ENCODE results near the gene LIAS. TPM values are rescaled to one million over a fixed set of nuclear protein-coding genes. Genes with fewer than 3 reads are reported as not detected.

The LIAS gene
- polyA plus RNA-seq, 1 experiment: 5.1 TPM

DNA sequence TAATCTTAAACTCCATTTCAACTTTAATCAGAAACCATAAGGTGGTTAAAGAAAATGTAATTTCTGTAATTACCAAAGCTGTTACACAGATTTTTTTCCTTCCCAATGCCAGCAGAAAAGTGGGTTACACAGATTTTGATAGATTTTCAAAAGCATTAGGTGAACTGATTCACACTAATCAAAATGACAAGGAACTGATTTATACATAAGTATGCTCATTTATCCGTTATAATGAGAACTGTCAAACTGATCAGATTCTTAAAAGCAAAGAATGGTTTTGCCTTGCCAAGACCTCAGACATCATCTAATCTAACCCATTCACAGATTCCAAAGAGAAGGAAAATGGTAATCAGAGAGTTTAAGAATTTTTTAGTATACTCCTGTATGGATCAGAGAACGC is 63.2 kb downstream of the LIAS start:
- TF ChIP-seq CTCF (IDR thresholded peaks at IDR 0.05; ENCODE audit: insufficient read depth, low read depth, low read length): no peak
- H3K4me3 ChIP-seq (ENCODE audit: low read depth, low read length): no peak overlapping the region; the same call in 1 of the 2 replicates
- ChIA-PET CTCF (interaction anchor here (0.6 to 1.4 kb wide), 3 partner anchors 53 to 456 kb away, joined by 3 to 5 read pairs (median 3); no protein-coding TSS in a partner anchor), POLR2A (no interaction called here)
- no peak for DNase-seq (ENCODE audit: low read depth)
- no peaks in the 10 kb centered on the region for H3K27me3 ChIP-seq (ENCODE audit: control insufficient read depth, insufficient read depth, low read length)
- no peaks in the 10 kb centered on the region for H3K36me3 ChIP-seq (ENCODE audit: control insufficient read depth, insufficient read depth, low read length)

DNA sequence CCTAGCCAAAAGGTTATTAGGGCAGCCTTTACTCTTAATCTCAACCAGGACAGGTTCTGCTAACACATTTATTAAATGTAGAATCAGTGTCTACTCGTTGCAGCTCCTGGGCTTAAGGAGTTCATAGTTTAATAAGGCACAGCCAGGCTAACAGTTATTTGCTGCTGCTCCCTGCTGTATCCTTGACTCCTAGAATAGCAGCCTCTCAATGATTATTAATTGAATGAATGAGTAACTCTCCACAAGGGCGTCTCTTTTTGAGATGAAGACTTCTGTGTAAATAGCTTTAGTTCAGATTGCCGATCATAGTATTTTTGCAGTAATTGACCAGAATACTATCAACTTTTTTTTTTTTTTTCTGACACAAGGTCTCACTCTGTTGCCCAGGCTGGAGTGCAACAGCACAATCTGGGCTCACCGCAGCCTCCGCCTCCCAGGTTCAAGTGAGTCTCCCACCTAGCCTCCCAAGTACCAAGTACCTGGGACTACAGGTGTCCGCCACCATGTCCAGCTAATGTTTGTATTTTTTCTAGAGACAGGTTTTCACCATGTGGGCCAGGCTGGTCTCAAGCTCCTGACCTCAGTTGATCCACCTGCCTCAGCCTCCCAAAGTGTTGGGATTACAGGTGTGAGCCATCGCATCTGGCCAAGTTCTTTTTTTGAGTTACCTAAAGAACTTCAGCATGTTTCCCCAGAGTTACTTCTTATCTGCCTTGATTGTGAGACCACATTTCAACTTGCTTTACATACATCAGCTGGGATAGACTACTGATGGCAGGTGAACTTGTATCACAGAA is 65.5 kb downstream of the LIAS start:
- Histone ChIP-seq H3K4me3 (ENCODE audit: low read depth, low read length) (no peak overlapping the region), H3K36me3 (ENCODE audit: control insufficient read depth, insufficient read depth, low read length) (no peaks in the 10 kb centered on the region), H3K27me3 (ENCODE audit: control insufficient read depth, insufficient read depth, low read length) (no peaks in the 10 kb centered on the region)
- POLR2A ChIA-PET: no interaction called here
- CTCF ChIA-PET: interaction anchor here (0.6 to 1.2 kb wide), 2 partner anchors 56 to 75 kb away, joined by 3 read pairs; no protein-coding TSS in a partner anchor
- no peak for TF ChIP-seq CTCF (IDR thresholded peaks at IDR 0.05; ENCODE audit: insufficient read depth, low read depth, low read length)
- no peak for DNase-seq (ENCODE audit: low read depth)

- Histone ChIP-seq H3K27me3 (ENCODE audit: control insufficient read depth, insufficient read depth, low read length) (no peaks in the 10 kb centered on the region), H3K4me3 (ENCODE audit: low read depth, low read length) (peak overlapping the region; percentile 79), H3K36me3 (ENCODE audit: control insufficient read depth, insufficient read depth, low read length) (no peaks in the 10 kb centered on the region)
- ChIA-PET CTCF (interaction anchor here (0.6 to 1.2 kb wide), 2 partner anchors 57 kb away, joined by 3 read pairs; no protein-coding TSS in a partner anchor), POLR2A (no interaction called here)
- TF ChIP-seq CTCF (IDR thresholded peaks at IDR 0.05; ENCODE audit: insufficient read depth, low read depth, low read length): no peak
- DNase-seq (ENCODE audit: low read depth): no peak
These were observed 67.2 kb downstream of the LIAS start for GRCh38 chr4:39525822-39526690.

DNA sequence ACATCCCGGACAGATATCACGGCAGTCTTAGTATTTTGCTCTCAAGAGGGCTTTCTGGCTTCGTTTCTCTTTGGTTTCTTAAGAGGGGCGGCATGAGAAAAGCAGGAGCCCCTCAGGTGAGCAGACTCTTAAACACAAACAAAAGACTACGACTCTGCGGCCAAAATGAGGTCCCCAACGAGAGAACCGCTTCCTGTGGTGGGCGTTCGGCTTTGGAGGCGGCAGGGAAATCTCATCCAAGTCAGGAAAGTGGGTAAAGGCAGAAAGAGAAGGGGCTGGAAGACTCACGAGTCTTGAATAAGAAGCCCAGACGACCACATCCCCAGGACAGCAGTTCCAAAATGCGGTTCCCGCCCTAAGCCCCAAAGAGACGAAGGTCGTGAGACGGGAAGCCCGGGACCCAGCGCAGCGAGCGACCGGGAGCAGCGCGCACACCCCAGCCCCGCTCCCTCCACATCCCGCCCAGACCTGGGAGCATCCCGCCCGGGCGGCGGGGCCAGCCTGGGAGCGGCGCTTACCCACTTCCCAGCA is 68.0 kb downstream of the LIAS start:
- TF ChIP-seq CTCF (IDR thresholded peaks at IDR 0.05; ENCODE audit: insufficient read depth, low read depth, low read length): no peak
- Histone ChIP-seq H3K27me3 (ENCODE audit: control insufficient read depth, insufficient read depth, low read length) (no peaks in the 10 kb centered on the region), H3K4me3 (ENCODE audit: low read depth, low read length) (peak overlapping the region; percentile 79), H3K36me3 (ENCODE audit: control insufficient read depth, insufficient read depth, low read length) (peaks cover under 1% of the 10 kb centered on the region; the same call in 1 of the 2 replicates)
- ChIA-PET CTCF (interaction anchor here (0.5 kb wide), 1 partner anchor 159 kb away, joined by 3 read pairs; no protein-coding TSS in a partner anchor), POLR2A (interaction anchor here (0.5 to 1.2 kb wide), 5 partner anchors 20 to 449 kb away, joined by 3 to 8 read pairs (median 6); no protein-coding TSS in a partner anchor)
- no peak for DNase-seq (ENCODE audit: low read depth)
